B cell (primary cell): ENCODE measurements around the gene NDST3. TPM values are rescaled to one million over a fixed set of nuclear protein-coding genes. Genes with fewer than 3 reads are reported as not detected.

ENCODE experiments used
- ATAC-seq: fragments of 200-7000 bp; cut with Tn5 transposase; one replicate; pipeline ENCODE4 v1.10.0; 2021; ENCODE audit warnings: low read depth, mild to moderate bottlenecking, moderate number of reproducible peaks, moderate library complexity
- CTCF ChIA-PET: fragments of 350-600 bp; sonication (Branson Sonifier 250); formaldehyde crosslinking; loops from one replicate; lab custom pipeline; 2021; ENCODE audit warnings: antibody characterized with exemption, inconsistent platforms; lab: Charles Lee
- POLR2A ChIA-PET: fragments of 350-600 bp; sonication (Branson Sonifier 250); formaldehyde crosslinking; loops from one replicate; lab custom pipeline; 2021; ENCODE audit warnings: antibody characterized with exemption; lab: Charles Lee
- DNase-seq: peaks from one replicate; pipeline ENCODE4 v3.0.0; 2013
- H2AFZ ChIP-seq: 2 replicates; pipeline ENCODE4 v1.6.1; 2012; ENCODE audit warnings: mild to moderate bottlenecking, low read depth, low read length; ENCODE audit not compliant: insufficient read depth, poor library complexity, severe bottlenecking
- H3K27ac ChIP-seq, 2 donors: 1 replicate in 1 of 2; 2 replicates in 1 of 2; pipeline ENCODE4 v1.5.1; 2012 to 2013; ENCODE audit warnings: low read length in 2 of 2, mild to moderate bottlenecking in 2 of 2, moderate library complexity in 1 of 2
- H3K27me3 ChIP-seq, 4 experiments: fragments of 200-600 bp in 1 of 4; sonication (generic) in 1 of 4; replicated peaks in 1 of 4; 1 replicate in 2 of 4; 2 replicates in 2 of 4; pipeline versions ENCODE4 v1.6.1 to v1.7.0; 2013 to 2016; ENCODE audit warnings: low read length in 3 of 4, mild to moderate bottlenecking in 2 of 4, mixed read lengths in 1 of 4, moderate library complexity in 1 of 4; ENCODE audit not compliant: insufficient read depth in 4 of 4, control insufficient read depth in 3 of 4; ENCODE audit errors: control extremely low read depth in 1 of 4
- H3K36me3 ChIP-seq, 2 experiments: replicated peaks in 1 of 2; 1 replicate in 1 of 2; 2 replicates in 1 of 2; pipeline versions ENCODE4 v1.6.1 to v1.7.1; 2013; ENCODE audit warnings: low read length in 1 of 2; ENCODE audit not compliant: insufficient read depth in 2 of 2, control insufficient read depth in 1 of 2; ENCODE audit errors: control extremely low read depth in 1 of 2, extremely low read depth in 1 of 2
- H3K4me1 ChIP-seq, 2 donors: fragments of 200-600 bp in 1 of 2; sonication (generic) in 1 of 2; 1 replicate in 1 of 2; 2 replicates in 1 of 2; pipeline versions ENCODE4 v1.5.1 to v1.6.1; 2013 to 2017; ENCODE audit warnings: low read length in 2 of 2; ENCODE audit not compliant: control insufficient read depth in 2 of 2, insufficient read depth in 2 of 2
- H3K4me2 ChIP-seq: replicated peaks from 2 replicates; pipeline ENCODE3; 2012; ENCODE audit warnings: mild to moderate bottlenecking, low read depth, low read length; ENCODE audit not compliant: poor library complexity, severe bottlenecking
- H3K4me3 ChIP-seq, 5 experiments: fragments of 200-600 bp in 1 of 5; sonication (generic) in 1 of 5; 1 replicate in 3 of 5; 2 replicates in 2 of 5; pipeline versions ENCODE4 v1.5.1 to v1.7.0; 2011 to 2016; ENCODE audit warnings: low read length in 4 of 5, mild to moderate bottlenecking in 4 of 5, low read depth in 2 of 5, control low read depth in 1 of 5, moderate library complexity in 1 of 5; ENCODE audit not compliant: insufficient read depth in 1 of 5; ENCODE audit errors: control extremely low read depth in 1 of 5, extremely low read depth in 1 of 5
- H3K79me2 ChIP-seq: fragments of 200-600 bp; sonication (generic); one replicate; pipeline ENCODE4 v1.6.0; 2016; ENCODE audit warnings: low read length; ENCODE audit not compliant: control insufficient read depth, insufficient read depth
- H3K9ac ChIP-seq: fragments of 200-600 bp; sonication (generic); 2 replicates; pipeline ENCODE4 v1.6.1; 2017; ENCODE audit warnings: mild to moderate bottlenecking, low read length, moderate library complexity
- H3K9me3 ChIP-seq, 3 donors: one replicate each; pipeline versions ENCODE4 v1.6.1 to v1.7.1; 2013; ENCODE audit warnings: low read length in 2 of 3; ENCODE audit not compliant: control insufficient read depth in 2 of 3, insufficient read depth in 1 of 3; ENCODE audit errors: control extremely low read depth in 1 of 3
- H4K20me1 ChIP-seq: 2 replicates; pipeline ENCODE4 v1.6.0; 2012; ENCODE audit warnings: mild to moderate bottlenecking, low read length; ENCODE audit not compliant: insufficient read depth, control insufficient read depth, poor library complexity, severe bottlenecking
- H3K27ac Mint-ChIP-seq: one replicate; pipeline ENCODE4 v1.8.0; 2021; ENCODE audit warnings: mixed read lengths
- H3K27me3 Mint-ChIP-seq: one replicate; pipeline ENCODE4 v1.8.0; 2021; ENCODE audit warnings: mixed read lengths
- H3K4me1 Mint-ChIP-seq: one replicate; pipeline ENCODE4 v1.8.0; 2021; ENCODE audit warnings: mixed read lengths
- H3K4me3 Mint-ChIP-seq: one replicate; pipeline ENCODE4 v1.8.0; 2021; ENCODE audit warnings: mixed read lengths
- H3K9me3 Mint-ChIP-seq: one replicate; pipeline ENCODE4 v1.8.0; 2022; ENCODE audit warnings: mixed read lengths; ENCODE audit not compliant: insufficient read depth
- CTCF ChIP-seq: fragments of 200-600 bp; IDR thresholded peaks from one replicate; pipeline ENCODE4 v1.8.0; 2022; ENCODE audit warnings: antibody characterized with exemption, mild to moderate bottlenecking
- EZH2 ChIP-seq: IDR thresholded peaks from 2 replicates; pipeline ENCODE4 v1.6.1; 2012; ENCODE audit warnings: borderline replicate concordance, low read depth, mild to moderate bottlenecking, moderate library complexity, low read length; ENCODE audit not compliant: insufficient read depth, poor library complexity, severe bottlenecking
- WGBS: methylation state at CpG from one replicate; pipeline ENCODE4 v1.1.5; 2013; ENCODE audit warnings: missing lambda C conversion rate; ENCODE audit not compliant: insufficient coverage; 5-methylcytosine and 5-hydroxymethylcytosine counted together
- intact Hi-C: fragments of 100-400 bp; cut with micrococcal nuclease; formaldehyde crosslinking; loops from one replicate; pipeline ENCODE4 v1.10.0; 2022
- polyA plus RNA-seq: library from polyadenylated mRNA; depleted of rRNA; stranded (reverse); fragments of >200 nt; gene quantifications from 2 replicates; pipeline ENCODE4 v1.2.3, GENCODE V29; 2012
- total RNA-seq, 2 donors: library from RNA; stranded (reverse); fragments of 120-200 nt in 1 of 2; gene quantifications; 1 replicate in 1 of 2; 2 replicates in 1 of 2; pipeline versions ENCODE4 v1.2.3 to v1.2.4, GENCODE V29; 2013 to 2022

NDST3 gene
- total and polyA plus RNA-seq, 2 donors (not counting 1 experiment from before 2014, with no cell fraction given): not detected

DNA sequence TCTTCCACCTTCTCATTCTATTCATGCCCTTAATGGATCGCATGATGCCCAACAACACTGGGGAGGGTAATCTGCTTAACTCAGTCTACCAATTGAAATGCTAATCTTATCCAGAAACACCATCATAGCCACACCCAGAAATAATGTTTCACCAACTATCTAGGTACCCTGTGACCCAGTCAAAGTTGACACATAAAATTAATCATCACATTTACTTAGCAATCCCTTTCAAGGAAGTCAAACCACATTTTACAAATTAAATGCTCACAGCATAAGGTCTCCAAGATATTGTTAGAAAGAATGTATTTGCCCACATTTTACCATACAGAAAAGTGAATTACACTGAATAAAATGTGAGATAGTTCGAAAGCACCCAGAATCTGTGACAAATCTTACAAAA, 226.0 kb downstream of the NDST3 start:
- H3K4me3 Mint-ChIP-seq: no peak overlapping the region
- Histone ChIP-seq H3K36me3 (no peaks in the 10 kb centered on the region), H3K9me3 (peaks cover 0 to 2% (median 1%) of the 10 kb centered on the region in 3 donors), H4K20me1 (no peaks in the 10 kb centered on the region), H3K4me3 (no peak overlapping the region), H3K9ac (no peak overlapping the region), H2AFZ (no peak overlapping the region), H3K4me1 (no peaks in the 10 kb centered on the region), H3K79me2 (no peaks in the 10 kb centered on the region), H3K27me3 (peaks cover 0 to 12% (median 3%) of the 10 kb centered on the region in 4 experiments), H3K27ac (no peak overlapping the region), H3K4me2 (no peak overlapping the region)
- H3K4me1 Mint-ChIP-seq: no peaks in the 10 kb centered on the region
- H3K9me3 Mint-ChIP-seq: no peaks in the 10 kb centered on the region
- no peak for TF ChIP-seq CTCF
- TF ChIP-seq EZH2: no peak
- H3K27me3 Mint-ChIP-seq: peaks cover 24% of the 10 kb centered on the region
- ATAC-seq: no peak
- no peak for DNase-seq
- ChIA-PET CTCF (interaction anchor here (2.1 kb wide), 1 partner anchor 10 kb away, joined by 7 read pairs; no protein-coding TSS in a partner anchor), POLR2A (no interaction called here)
- intact Hi-C loops: no loop called here
- WGBS: 100% methylated on average over 1 of the region's 2 CpGs
- H3K27ac Mint-ChIP-seq: no peak overlapping the region

GRCh38 chr4:118264096-118264495, 229.8 kb downstream of the NDST3 start:
- WGBS: 100% methylated on average over 3 of the region's 3 CpGs
- intact Hi-C loops: no loop called here
- no peak for TF ChIP-seq CTCF
- no peak for TF ChIP-seq EZH2
- Histone ChIP-seq H3K4me1 (no peaks in the 10 kb centered on the region), H3K9ac (no peak overlapping the region), H2AFZ (no peak overlapping the region), H3K36me3 (no peaks in the 10 kb centered on the region), H3K4me3 (no peak overlapping the region), H3K27me3 (peaks cover 0 to 16% (median 3%) of the 10 kb centered on the region in 4 experiments), H3K9me3 (peaks cover 0 to 6% (median 1%) of the 10 kb centered on the region in 3 donors), H4K20me1 (no peaks in the 10 kb centered on the region), H3K79me2 (no peaks in the 10 kb centered on the region), H3K4me2 (no peak overlapping the region), H3K27ac (no peak overlapping the region)
- H3K4me3 Mint-ChIP-seq: peak overlapping the region; percentile 5
- H3K4me1 Mint-ChIP-seq: no peaks in the 10 kb centered on the region
- no peaks in the 10 kb centered on the region for H3K9me3 Mint-ChIP-seq
- ChIA-PET POLR2A (no interaction called here), CTCF (no interaction called here)
- peaks cover 32% of the 10 kb centered on the region for H3K27me3 Mint-ChIP-seq
- ATAC-seq (no peak), DNase-seq (no peak)
- H3K27ac Mint-ChIP-seq: no peak overlapping the region
